HepG2 (cell line): Measurements from ENCODE around the gene NAA30. TPM values are rescaled to one million over a fixed set of nuclear protein-coding genes. Genes with fewer than 3 reads are reported as not detected.

Source experiments
- ATAC-seq: fragments of 200-7000 bp; cut with Tn5 transposase; 3 replicates; pipeline ENCODE4 v1.9.1; 2020; ENCODE audit warnings: mild to moderate bottlenecking, moderate library complexity
- BruUV-seq: library from RNA; stranded (reverse); fragments of 400-500 nt; replicated peaks from 2 replicates; lab custom pipeline; 2021; lab: Mats Ljungman, UMichigan
- CTCF ChIA-PET: fragments of 300-600 bp; formaldehyde crosslinking; extraction: SDS; loops from one replicate; lab custom pipeline; 2021; ENCODE audit warnings: low total read pairs, inconsistent platforms, low intra/inter-chr PET ratio; lab: Yijun Ruan, JAX
- POLR2A ChIA-PET: fragments of 350-600 bp; sonication (Branson Sonifier 250); formaldehyde crosslinking; loops from one replicate; lab custom pipeline; 2020; ENCODE audit warnings: antibody characterized with exemption, inconsistent platforms; lab: Yijun Ruan, JAX
- DNase-seq: peaks from one replicate; pipeline ENCODE4 v3.0.0-alpha.2; 2015; ENCODE audit warnings: low spot score
- FAIRE-seq: peaks from 3 replicates; lab custom pipeline; 2011; peaks lifted over from hg19 to GRCh38; lab: Jason Lieb, UNC
- H2AFZ ChIP-seq: one replicate; pipeline ENCODE4 v1.6.1; 2011; ENCODE audit warnings: low read length, inconsistent platforms
- H3K27ac ChIP-seq: fragments of 300-600 bp; 3 replicates; pipeline ENCODE4 v1.8.0; 2011; ENCODE audit warnings: mixed run types, mild to moderate bottlenecking, mixed read lengths, low read length, inconsistent platforms; ENCODE audit not compliant: insufficient read depth; ENCODE audit errors: extremely low read length
- H3K27me3 ChIP-seq, 2 experiments: fragments of 200-600 bp in 1 of 2; 2 replicates in 1 of 2; 3 replicates in 1 of 2; pipeline versions ENCODE4 v1.6.0 to v1.8.0; 2011; ENCODE audit warnings: low read length in 2 of 2, mild to moderate bottlenecking in 2 of 2, moderate library complexity in 2 of 2, inconsistent platforms in 1 of 2; ENCODE audit not compliant: insufficient read depth in 2 of 2, control insufficient read depth in 1 of 2
- H3K36me3 ChIP-seq, 2 experiments: fragments of 200-600 bp in 1 of 2; replicated peaks in 1 of 2; 2 replicates in 1 of 2; 3 replicates in 1 of 2; pipeline versions ENCODE4 v1.5.1 to v1.8.0; 2011; ENCODE audit warnings: low read length in 2 of 2, inconsistent platforms in 1 of 2; ENCODE audit not compliant: insufficient read depth in 2 of 2, control insufficient read depth in 1 of 2
- H3K4me1 ChIP-seq: 2 replicates; pipeline ENCODE4 v1.5.1; 2012; ENCODE audit warnings: low read length, inconsistent platforms; ENCODE audit not compliant: insufficient read depth
- H3K4me2 ChIP-seq: 2 replicates; pipeline ENCODE4 v1.6.0; 2011; ENCODE audit warnings: low read depth, low read length, inconsistent platforms
- H3K4me3 ChIP-seq, 3 experiments: fragments of 200-600 bp in 1 of 3; sonication (generic), shearing (Covaris generic) in 1 of 3; replicated peaks in 1 of 3; 2 replicates each; pipeline ENCODE4 v1.5.1; 2011 to 2016; ENCODE audit warnings: low read length in 3 of 3, inconsistent platforms in 2 of 3, low read depth in 2 of 3, mild to moderate bottlenecking in 2 of 3, control low read depth in 1 of 3, mixed read lengths in 1 of 3; ENCODE audit not compliant: insufficient read depth in 1 of 3
- H3K79me2 ChIP-seq: one replicate; pipeline ENCODE4 v1.6.1; 2011; ENCODE audit warnings: low read length, inconsistent platforms; ENCODE audit not compliant: insufficient read depth
- H3K9ac ChIP-seq: 2 replicates; pipeline ENCODE4 v1.6.0; 2011; ENCODE audit warnings: mild to moderate bottlenecking, low read depth, low read length, inconsistent platforms; ENCODE audit not compliant: insufficient read depth
- H3K9me3 ChIP-seq: 2 replicates; pipeline ENCODE4 v1.5.1; 2012; ENCODE audit warnings: mild to moderate bottlenecking, low read length
- H4K20me1 ChIP-seq: 2 replicates; pipeline ENCODE4 v1.6.0; 2011; ENCODE audit warnings: inconsistent platforms, mild to moderate bottlenecking, low read length, moderate library complexity; ENCODE audit not compliant: insufficient read depth
- FOXO1 ChIP-seq: sonication (generic); formaldehyde crosslinking; IDR thresholded peaks from 2 replicates; pipeline ENCODE4 v1.4.0; 2020; ENCODE audit warnings: missing genetic modification reagents
- HOXA5 ChIP-seq: sonication (generic); formaldehyde crosslinking; IDR thresholded peaks from 2 replicates; pipeline ENCODE4 v1.4.0; 2020; ENCODE audit warnings: missing genetic modification reagents
- KLF13 ChIP-seq: sonication (generic); formaldehyde crosslinking; IDR thresholded peaks from 2 replicates; pipeline ENCODE4 v1.4.0; 2020; ENCODE audit warnings: mild to moderate bottlenecking, missing genetic modification reagents
- MATR3 ChIP-seq: sonication (generic); formaldehyde crosslinking; IDR thresholded peaks from 2 replicates; pipeline ENCODE4 v1.4.0; 2020; ENCODE audit warnings: missing genetic modification reagents
- STAT5B ChIP-seq: sonication (generic); formaldehyde crosslinking; IDR thresholded peaks from 2 replicates; pipeline ENCODE4 v1.4.0; 2020; ENCODE audit warnings: missing genetic modification reagents
- TERF1 ChIP-seq: sonication (generic); formaldehyde crosslinking; IDR thresholded peaks from 2 replicates; pipeline ENCODE4 v1.8.0; 2022; ENCODE audit warnings: mild to moderate bottlenecking, missing genetic modification reagents, moderate library complexity
- THAP11 ChIP-seq: IDR thresholded peaks from 2 replicates; pipeline ENCODE4 v1.6.1; 2016; ENCODE audit warnings: missing biosample characterization, missing genetic modification reagents
- U2AF2 ChIP-seq: fragments of 200-400 bp; formaldehyde crosslinking; IDR thresholded peaks from 2 replicates; pipeline ENCODE4 v1.6.1; 2017; ENCODE audit warnings: low read depth, mild to moderate bottlenecking, low read length
- ZBTB44 ChIP-seq: sonication (generic); formaldehyde crosslinking; IDR thresholded peaks from 2 replicates; pipeline ENCODE4 v1.4.0; 2020; ENCODE audit warnings: missing genetic modification reagents
- ZNF431 ChIP-seq: sonication (generic); formaldehyde crosslinking; IDR thresholded peaks from 2 replicates; pipeline ENCODE4 v1.9.0; 2022; ENCODE audit warnings: missing genetic modification reagents, low read depth, mild to moderate bottlenecking, borderline replicate concordance
- ZNF577 ChIP-seq: sonication (generic); formaldehyde crosslinking; IDR thresholded peaks from 2 replicates; pipeline ENCODE4 v1.4.0; 2020; ENCODE audit warnings: mild to moderate bottlenecking, low read depth, missing genetic modification reagents, borderline replicate concordance
- WGBS: methylation state at CpG from one replicate; pipeline ENCODE4 v1.1.6; 2017; ENCODE audit warnings: low lambda C conversion rate; 5-methylcytosine and 5-hydroxymethylcytosine counted together
- in situ Hi-C: cut with HindIII; loops from 2 replicates; pipeline ENCODE4 v1.10.0; 2017; ENCODE audit warnings: low pct_unique_long_range_greater_than_20kb; ENCODE audit not compliant: extremely low pct_ligation_motif_present
- intact Hi-C: fragments of 100-400 bp; cut with micrococcal nuclease; formaldehyde crosslinking; loops from one replicate; pipeline ENCODE4 v1.10.0; 2022; ENCODE audit not compliant: unreplicated experiment
- polyA plus RNA-seq, 8 experiments: library from polyadenylated mRNA; depleted of rRNA in 3 of 8; stranded (reverse) in 7 of 8; unstranded in 1 of 8; fragments of >200 nt; fragmentation: Illumina TruSeq in 4 of 8; extraction: Trizol in 4 of 8; gene quantifications; 2 replicates each; pipeline versions ENCODE4 v1.2.1 to v1.2.3, GENCODE V29; 2011 to 2016; ENCODE audit warnings: low read depth in 4 of 8, missing spikeins in 1 of 8, mixed read lengths in 1 of 8; ENCODE audit not compliant: insufficient read depth in 1 of 8
- total RNA-seq, 5 experiments: library from RNA; depleted of rRNA; stranded (reverse); fragments of >200 nt; fragmentation: Illumina TruSeq; extraction: Trizol; gene quantifications; 2 replicates each; pipeline ENCODE4 v1.2.3, GENCODE V29; 2016; ENCODE audit warnings: low read depth in 1 of 5

The NAA30 gene
- total and polyA plus RNA-seq, 2 of the 13 experiments (the other 11 are each of a cell fraction or from before 2014, with no cell fraction given) = 10.8 to 18.4 TPM

- H3K4me3 ChIP-seq = no peak overlapping the region
- FAIRE-seq (no peak), ATAC-seq (no peak), DNase-seq (no peak)
- H3K36me3 ChIP-seq = no peaks in the 10 kb centered on the region
- CTCF ChIA-PET = no interaction called here
- no peak overlapping the region for H3K9ac ChIP-seq
- no peak for TF ChIP-seq THAP11 (CRISPR knock-in tag)
- TF ChIP-seq ZBTB44 (CRISPR knock-in tag) = no peak
- no peak for TF ChIP-seq MATR3 (CRISPR knock-in tag)
- TF ChIP-seq ZNF431 (CRISPR knock-in tag) = no peak
- TF ChIP-seq TERF1 (CRISPR knock-in tag) = no peak
- TF ChIP-seq KLF13 (CRISPR knock-in tag) = no peak
- no peak for TF ChIP-seq U2AF2
- no peak for TF ChIP-seq FOXO1 (CRISPR knock-in tag)
- TF ChIP-seq STAT5B (CRISPR knock-in tag) = no peak
- TF ChIP-seq ZNF577 (CRISPR knock-in tag) = no peak
- TF ChIP-seq HOXA5 (CRISPR knock-in tag) = no peak
- intact Hi-C loops = no loop called here
- H3K4me2 ChIP-seq = no peak overlapping the region
- H3K9me3 ChIP-seq = no peaks in the 10 kb centered on the region
- 76% methylated on average over 3 of the region's 3 CpGs for WGBS
- no peaks in the 10 kb centered on the region for H3K4me1 ChIP-seq
- H3K79me2 ChIP-seq = no peaks in the 10 kb centered on the region
- H3K27me3 ChIP-seq = no peaks in the 10 kb centered on the region
- BruUV-seq = no TSS peak
- H3K27ac ChIP-seq = no peak overlapping the region
- H4K20me1 ChIP-seq = no peaks in the 10 kb centered on the region
- in situ Hi-C loops = no loop called here
- H2AFZ ChIP-seq = no peak overlapping the region
- POLR2A ChIA-PET = no interaction called here
Observed at GRCh38 chr14:57375156-57375555, 15.2 kb upstream of the NAA30 start.
